GM23248 (cell line): ENCODE results near the gene KAZN. TPM values are rescaled to one million over a fixed set of nuclear protein-coding genes. Genes with fewer than 3 reads are reported as not detected.

Experiments
- DNase-seq: peaks from one replicate; pipeline ENCODE4 v3.0.0-alpha.2; 2015
- H2AFZ ChIP-seq: fragments of 200-600 bp; sonication (generic); 2 replicates; pipeline ENCODE4 v1.6.1; 2016; ENCODE audit warnings: antibody characterized with exemption
- H3F3A ChIP-seq: fragments of 200-600 bp; sonication (generic); 2 replicates; pipeline ENCODE4 v1.6.1; 2016; ENCODE audit warnings: mild to moderate bottlenecking, antibody characterized with exemption, mixed run types; ENCODE audit not compliant: insufficient read depth
- H3K27ac ChIP-seq: fragments of 200-600 bp; sonication (generic); 2 replicates; pipeline ENCODE4 v1.5.1; 2016; ENCODE audit warnings: mild to moderate bottlenecking
- H3K27me3 ChIP-seq: fragments of 200-600 bp; sonication (generic); replicated peaks from 2 replicates; pipeline ENCODE4 v1.6.1; 2016; ENCODE audit warnings: mild to moderate bottlenecking; ENCODE audit not compliant: insufficient read depth
- H3K36me3 ChIP-seq: fragments of 200-600 bp; sonication (generic); 2 replicates; pipeline ENCODE4 v1.6.1; 2016; ENCODE audit warnings: low read depth, mild to moderate bottlenecking
- H3K4me1 ChIP-seq: fragments of 200-600 bp; sonication (generic); 2 replicates; pipeline ENCODE4 v1.6.1; 2016; ENCODE audit warnings: mild to moderate bottlenecking; ENCODE audit not compliant: insufficient read depth
- H3K4me2 ChIP-seq: fragments of 200-600 bp; sonication (generic); one replicate; pipeline ENCODE4 v1.6.1; 2016; ENCODE audit warnings: mild to moderate bottlenecking; ENCODE audit not compliant: unreplicated experiment
- H3K4me3 ChIP-seq: fragments of 200-600 bp; sonication (generic); 2 replicates; pipeline ENCODE4 v1.5.1; 2016; ENCODE audit warnings: mild to moderate bottlenecking
- H3K79me2 ChIP-seq: fragments of 200-600 bp; sonication (generic); 2 replicates; pipeline ENCODE4 v1.6.1; 2016; ENCODE audit warnings: mild to moderate bottlenecking; ENCODE audit not compliant: insufficient read depth
- H3K9ac ChIP-seq: fragments of 200-600 bp; sonication (generic); 2 replicates; pipeline ENCODE4 v1.6.1; 2016; ENCODE audit warnings: mild to moderate bottlenecking
- H3K9me2 ChIP-seq: fragments of 200-600 bp; sonication (generic); 2 replicates; pipeline ENCODE4 v1.6.1; 2016; ENCODE audit warnings: mixed run types, mild to moderate bottlenecking, moderate library complexity; ENCODE audit not compliant: insufficient read depth
- H3K9me3 ChIP-seq: fragments of 200-600 bp; sonication (generic); one replicate; pipeline ENCODE4 v1.6.1; 2017; ENCODE audit warnings: low read depth
- H4K20me1 ChIP-seq: fragments of 200-600 bp; sonication (generic); 2 replicates; pipeline ENCODE4 v1.6.0; 2016; ENCODE audit not compliant: insufficient read depth
- EZH2 ChIP-seq: fragments of 200-600 bp; sonication (generic); IDR thresholded peaks from 2 replicates; pipeline ENCODE4 v1.6.1; 2018; ENCODE audit warnings: antibody characterized with exemption, mild to moderate bottlenecking; ENCODE audit not compliant: insufficient read depth, poor library complexity, severe bottlenecking
- EZH2phosphoT487 ChIP-seq: fragments of 200-600 bp; sonication (generic); IDR thresholded peaks from 2 replicates; pipeline ENCODE4 v1.6.1; 2018; ENCODE audit warnings: antibody characterized with exemption, moderate library complexity, mild to moderate bottlenecking, low read depth; ENCODE audit not compliant: insufficient read depth
- WGBS, 2 experiments: methylation state at CpG; one replicate each; pipeline ENCODE4 v1.1.6; 2015 to 2017; ENCODE audit warnings: low lambda C conversion rate in 2 of 2, low coverage in 1 of 2; ENCODE audit errors: missing lambda C conversion rate in 2 of 2; 5-methylcytosine and 5-hydroxymethylcytosine counted together
- in situ Hi-C: fragments of 300-500 bp; cut with MboI; formaldehyde crosslinking; loops from 2 replicates; pipeline ENCODE4 v1.15.0; 2020
- polyA plus RNA-seq: library from polyadenylated mRNA; unstranded; fragments of >200 nt; fragmentation: Nextera tagmentation; extraction: Ambion mirVana; gene quantifications from 2 replicates; pipeline ENCODE4 v1.2.1, GENCODE V29; 2016
- total RNA-seq: library from RNA; depleted of rRNA; stranded (reverse); fragments of >200 nt; shearing (Covaris generic); gene quantifications from 2 replicates; pipeline ENCODE4 v1.2.3, GENCODE V29; 2014

KAZN gene
- total and polyA plus RNA-seq, 2 experiments from 2014 or later, result 4.9 to 7.2 TPM

- H3K9me3 ChIP-seq, result no peaks in the 10 kb centered on the region
- H3K9ac ChIP-seq, result no peak overlapping the region
- no peak overlapping the region for H2AFZ ChIP-seq
- H3K27me3 ChIP-seq, result peaks cover 9% of the 10 kb centered on the region; the same call in 1 of the 2 replicates
- H3K9me2 ChIP-seq, result no peaks in the 10 kb centered on the region
- H3K27ac ChIP-seq, result no peak overlapping the region
- H3K4me2 ChIP-seq, result no peak overlapping the region
- no peak for DNase-seq
- WGBS, 2 experiments, result 87 to 90% methylated on average over 1 of the region's 1 CpG
- in situ Hi-C loops, result no loop called here
- H3K4me3 ChIP-seq, result no peak overlapping the region
- H3K79me2 ChIP-seq, result no peaks in the 10 kb centered on the region
- H3K36me3 ChIP-seq, result no peaks in the 10 kb centered on the region
- H3K4me1 ChIP-seq, result no peaks in the 10 kb centered on the region
- no peaks in the 10 kb centered on the region for H4K20me1 ChIP-seq
- H3F3A ChIP-seq, result no peaks in the 10 kb centered on the region
- TF ChIP-seq EZH2phosphoT487 (no peak), EZH2 (no peak)
These were observed 126.8 kb downstream of the KAZN start for GRCh38 chr1:14725238-14725637.

- Histone ChIP-seq H3K4me2 (no peak overlapping the region), H3F3A (no peaks in the 10 kb centered on the region), H3K4me1 (no peaks in the 10 kb centered on the region), H3K9me3 (no peaks in the 10 kb centered on the region), H3K36me3 (no peaks in the 10 kb centered on the region), H3K9ac (no peak overlapping the region), H3K27me3 (peaks cover 9% of the 10 kb centered on the region; the same call in 1 of the 2 replicates), H3K4me3 (no peak overlapping the region), H2AFZ (no peak overlapping the region), H4K20me1 (no peaks in the 10 kb centered on the region), H3K79me2 (no peaks in the 10 kb centered on the region), H3K27ac (no peak overlapping the region), H3K9me2 (no peaks in the 10 kb centered on the region)
- 75 to 82% methylated on average over 2 of the region's 2 CpGs for WGBS, 2 experiments
- in situ Hi-C loops, result no loop called here
- DNase-seq, result no peak
- TF ChIP-seq EZH2phosphoT487, result no peak
- no peak for TF ChIP-seq EZH2
These were observed 127.2 kb downstream of the KAZN start for GRCh38 chr1:14725695-14726094.

- no peak for DNase-seq
- Histone ChIP-seq H3K9me2 (no peaks in the 10 kb centered on the region), H3K36me3 (no peaks in the 10 kb centered on the region), H2AFZ (no peak overlapping the region), H3K4me1 (no peaks in the 10 kb centered on the region), H3F3A (no peaks in the 10 kb centered on the region), H3K27ac (no peak overlapping the region), H4K20me1 (no peaks in the 10 kb centered on the region), H3K27me3 (peaks cover 9% of the 10 kb centered on the region; the same call in 1 of the 2 replicates), H3K9ac (no peak overlapping the region), H3K9me3 (no peaks in the 10 kb centered on the region), H3K4me2 (no peak overlapping the region), H3K79me2 (no peaks in the 10 kb centered on the region), H3K4me3 (no peak overlapping the region)
- in situ Hi-C loops, result no loop called here
- no peak for TF ChIP-seq EZH2
- TF ChIP-seq EZH2phosphoT487, result no peak
- WGBS, 2 experiments, result 78 to 88% methylated on average over 6 of the region's 6 CpGs
These were observed 128.1 kb downstream of the KAZN start for GRCh38 chr1:14726606-14727005.

- no peaks in the 10 kb centered on the region for H3F3A ChIP-seq
- no peaks in the 10 kb centered on the region for H3K36me3 ChIP-seq
- DNase-seq, result no peak
- no peaks in the 10 kb centered on the region for H4K20me1 ChIP-seq
- no peak overlapping the region for H3K4me3 ChIP-seq
- H3K27ac ChIP-seq, result no peak overlapping the region
- H3K4me1 ChIP-seq, result peaks cover 7% of the 10 kb centered on the region
- in situ Hi-C loops, result no loop called here
- no peaks in the 10 kb centered on the region for H3K79me2 ChIP-seq
- H3K9me3 ChIP-seq, result no peaks in the 10 kb centered on the region
- TF ChIP-seq EZH2phosphoT487 (no peak), EZH2 (no peak)
- H2AFZ ChIP-seq, result no peak overlapping the region
- H3K27me3 ChIP-seq, result 0 out of 2 replicates have a peak, but pooled peaks cover 9% of the 10 kb centered on the region
- H3K9ac ChIP-seq, result no peak overlapping the region
- H3K9me2 ChIP-seq, result no peaks in the 10 kb centered on the region
- 49 to 56% methylated on average over 7 of the region's 7 CpGs for WGBS, 2 experiments
- H3K4me2 ChIP-seq, result no peak overlapping the region
These were observed 130.0 kb downstream of the KAZN start for GRCh38 chr1:14728516-14728915.

GRCh38 chr1:14732728-14733047, 134.2 kb downstream of the KAZN start:
- Histone ChIP-seq H3K9me3 (no peaks in the 10 kb centered on the region), H3K36me3 (no peaks in the 10 kb centered on the region), H3K4me2 (no peak overlapping the region), H4K20me1 (no peaks in the 10 kb centered on the region), H3K4me1 (peaks cover 7% of the 10 kb centered on the region), H3K27me3 (0 out of 2 replicates have a peak, but pooled peaks cover 4% of the 10 kb centered on the region), H3K4me3 (no peak overlapping the region), H3F3A (no peaks in the 10 kb centered on the region), H3K79me2 (no peaks in the 10 kb centered on the region), H3K9me2 (no peaks in the 10 kb centered on the region), H2AFZ (peak overlapping the region; percentile 53), H3K27ac (no peak overlapping the region), H3K9ac (no peak overlapping the region)
- TF ChIP-seq EZH2phosphoT487 (no peak), EZH2 (no peak)
- 73 to 74% methylated on average over 5 of the region's 5 CpGs for WGBS, 2 experiments
- in situ Hi-C loops, result no loop called here
- DNase-seq, result no peak
